ENCODE data around the gene SLC12A1.

Gene SLC12A1

DNA sequence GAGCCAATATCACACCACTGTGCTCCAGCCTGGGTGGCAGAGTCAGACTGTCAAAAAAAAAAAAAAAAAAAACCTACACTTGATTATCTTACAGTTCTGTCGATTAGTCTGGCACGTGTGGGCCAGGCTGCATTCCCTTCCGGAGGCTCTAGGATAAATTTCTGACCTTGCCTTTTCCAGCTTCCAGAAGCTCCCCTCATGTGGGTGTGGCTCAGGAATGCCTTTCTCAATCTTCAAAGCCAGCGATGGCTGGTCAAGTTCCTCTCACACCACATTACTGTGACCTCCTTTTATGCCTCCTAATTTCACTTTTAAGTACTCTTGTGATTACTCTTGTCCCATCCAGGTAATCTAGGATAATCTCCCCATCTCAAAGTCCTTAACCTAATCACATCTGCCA is 66.9 kb downstream of the SLC12A1 start:
- Mint-ChIP-seq H3K27me3 (no peaks in the 10 kb centered on the region), H3K4me1 (no peaks in the 10 kb centered on the region), H3K4me3 (no peak overlapping the region), H3K27ac (no peak overlapping the region), H3K9me3 (no peaks in the 10 kb centered on the region), H3K36me3 (ENCODE audit: low read depth) (no peaks in the 10 kb centered on the region)
- ATAC-seq (no peak), DNase-seq (no peak)

GRCh38 chr15:48278666-48279065 is 72.6 kb downstream of the SLC12A1 start:
- no peaks in the 10 kb centered on the region for H3K36me3 Mint-ChIP-seq (ENCODE audit: low read depth)
- no peaks in the 10 kb centered on the region for H3K4me1 Mint-ChIP-seq
- H3K9me3 Mint-ChIP-seq = no peaks in the 10 kb centered on the region
- peaks cover 3% of the 10 kb centered on the region for H3K27me3 Mint-ChIP-seq
- no peak for DNase-seq
- no peak overlapping the region for H3K4me3 Mint-ChIP-seq
- H3K27ac Mint-ChIP-seq = no peak overlapping the region
- ATAC-seq = no peak

GRCh38 chr15:48279608-48280007 is 73.5 kb downstream of the SLC12A1 start:
- no peaks in the 10 kb centered on the region for H3K9me3 Mint-ChIP-seq
- H3K4me3 Mint-ChIP-seq = no peak overlapping the region
- no peak for DNase-seq
- no peaks in the 10 kb centered on the region for H3K4me1 Mint-ChIP-seq
- no peak overlapping the region for H3K27ac Mint-ChIP-seq
- no peaks in the 10 kb centered on the region for H3K36me3 Mint-ChIP-seq (ENCODE audit: low read depth)
- peaks cover 3% of the 10 kb centered on the region for H3K27me3 Mint-ChIP-seq
- ATAC-seq = no peak

GRCh38 chr15:48281674-48282073 is 75.6 kb downstream of the SLC12A1 start:
- ATAC-seq (no peak), DNase-seq (no peak)
- no peak overlapping the region for H3K4me3 Mint-ChIP-seq
- peaks cover 3% of the 10 kb centered on the region for H3K27me3 Mint-ChIP-seq
- H3K9me3 Mint-ChIP-seq = no peaks in the 10 kb centered on the region
- H3K36me3 Mint-ChIP-seq (ENCODE audit: low read depth) = no peaks in the 10 kb centered on the region
- H3K4me1 Mint-ChIP-seq = no peaks in the 10 kb centered on the region
- H3K27ac Mint-ChIP-seq = no peak overlapping the region

GRCh38 chr15:48282216-48282615 is 76.1 kb downstream of the SLC12A1 start:
- H3K4me3 Mint-ChIP-seq = no peak overlapping the region
- no peaks in the 10 kb centered on the region for H3K9me3 Mint-ChIP-seq
- no peak overlapping the region for H3K27ac Mint-ChIP-seq
- H3K27me3 Mint-ChIP-seq = peaks cover 3% of the 10 kb centered on the region
- DNase-seq (no peak), ATAC-seq (no peak)
- no peaks in the 10 kb centered on the region for H3K4me1 Mint-ChIP-seq
- H3K36me3 Mint-ChIP-seq (ENCODE audit: low read depth) = no peaks in the 10 kb centered on the region

- H3K4me1 Mint-ChIP-seq = no peaks in the 10 kb centered on the region
- DNase-seq (no peak), ATAC-seq (no peak)
- H3K27ac Mint-ChIP-seq = no peak overlapping the region
- H3K36me3 Mint-ChIP-seq (ENCODE audit: low read depth) = no peaks in the 10 kb centered on the region
- H3K27me3 Mint-ChIP-seq = peaks cover 3% of the 10 kb centered on the region
- no peaks in the 10 kb centered on the region for H3K9me3 Mint-ChIP-seq
- H3K4me3 Mint-ChIP-seq = no peak overlapping the region
These were observed 77.5 kb downstream of the SLC12A1 start for GRCh38 chr15:48283396-48284145.

- Mint-ChIP-seq H3K36me3 (ENCODE audit: low read depth) (no peaks in the 10 kb centered on the region), H3K4me1 (no peaks in the 10 kb centered on the region), H3K27me3 (peaks cover 1% of the 10 kb centered on the region), H3K4me3 (no peak overlapping the region), H3K27ac (no peak overlapping the region), H3K9me3 (no peaks in the 10 kb centered on the region)
- ATAC-seq = no peak
- DNase-seq = peak; percentile 27
These were observed 79.5 kb downstream of the SLC12A1 start for GRCh38 chr15:48285329-48286214.

GRCh38 chr15:48289628-48290027 is 83.5 kb downstream of the SLC12A1 start:
- Mint-ChIP-seq H3K4me1 (no peaks in the 10 kb centered on the region), H3K9me3 (no peaks in the 10 kb centered on the region), H3K27ac (no peak overlapping the region), H3K27me3 (no peaks in the 10 kb centered on the region), H3K4me3 (no peak overlapping the region), H3K36me3 (ENCODE audit: low read depth) (no peaks in the 10 kb centered on the region)
- ATAC-seq = no peak
- DNase-seq = no peak

GRCh38 chr15:48292458-48292857 is 86.4 kb downstream of the SLC12A1 start:
- no peak overlapping the region for H3K27ac Mint-ChIP-seq
- no peaks in the 10 kb centered on the region for H3K36me3 Mint-ChIP-seq (ENCODE audit: low read depth)
- H3K9me3 Mint-ChIP-seq = no peaks in the 10 kb centered on the region
- no peaks in the 10 kb centered on the region for H3K4me1 Mint-ChIP-seq
- ATAC-seq = no peak
- no peak overlapping the region for H3K4me3 Mint-ChIP-seq
- DNase-seq = no peak
- H3K27me3 Mint-ChIP-seq = peaks cover 4% of the 10 kb centered on the region

GRCh38 chr15:48297668-48298067 is 91.6 kb downstream of the SLC12A1 start:
- Mint-ChIP-seq H3K27me3 (peaks cover 4% of the 10 kb centered on the region), H3K27ac (no peak overlapping the region), H3K4me1 (no peaks in the 10 kb centered on the region), H3K36me3 (ENCODE audit: low read depth) (no peaks in the 10 kb centered on the region), H3K9me3 (no peaks in the 10 kb centered on the region), H3K4me3 (no peak overlapping the region)
- no peak for ATAC-seq
- no peak for DNase-seq

DNA sequence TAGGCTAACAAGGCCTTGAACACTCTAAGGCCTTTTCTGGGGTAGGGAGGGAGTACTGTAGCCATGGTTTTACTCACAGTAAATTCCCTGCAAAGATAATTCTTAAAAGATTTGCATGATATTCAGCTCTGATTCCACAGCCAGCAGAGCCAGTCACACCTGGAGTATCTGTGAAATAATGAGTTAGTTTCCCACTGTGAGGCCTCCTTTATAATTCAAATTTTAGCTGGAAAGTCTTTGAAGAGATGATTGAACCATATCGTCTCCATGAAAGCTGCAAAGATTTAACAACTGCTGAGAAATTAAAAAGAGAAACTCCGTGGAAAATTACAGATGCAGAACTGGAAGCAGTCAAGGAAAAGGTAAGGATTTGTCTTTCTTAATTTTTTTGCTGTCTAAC is 92.8 kb downstream of the SLC12A1 start:
- ATAC-seq (no peak), DNase-seq (no peak)
- H3K9me3 Mint-ChIP-seq = no peaks in the 10 kb centered on the region
- H3K4me3 Mint-ChIP-seq = no peak overlapping the region
- no peaks in the 10 kb centered on the region for H3K4me1 Mint-ChIP-seq
- no peak overlapping the region for H3K27ac Mint-ChIP-seq
- H3K36me3 Mint-ChIP-seq (ENCODE audit: low read depth) = no peaks in the 10 kb centered on the region
- H3K27me3 Mint-ChIP-seq = peaks cover 4% of the 10 kb centered on the region

- ATAC-seq (no peak), DNase-seq (no peak)
- peaks cover 3% of the 10 kb centered on the region for H3K27me3 Mint-ChIP-seq
- H3K4me3 Mint-ChIP-seq = no peak overlapping the region
- H3K4me1 Mint-ChIP-seq = no peaks in the 10 kb centered on the region
- no peaks in the 10 kb centered on the region for H3K36me3 Mint-ChIP-seq (ENCODE audit: low read depth)
- H3K9me3 Mint-ChIP-seq = no peaks in the 10 kb centered on the region
- no peak overlapping the region for H3K27ac Mint-ChIP-seq
These were observed 93.9 kb downstream of the SLC12A1 start for GRCh38 chr15:48300038-48300437.

DNA sequence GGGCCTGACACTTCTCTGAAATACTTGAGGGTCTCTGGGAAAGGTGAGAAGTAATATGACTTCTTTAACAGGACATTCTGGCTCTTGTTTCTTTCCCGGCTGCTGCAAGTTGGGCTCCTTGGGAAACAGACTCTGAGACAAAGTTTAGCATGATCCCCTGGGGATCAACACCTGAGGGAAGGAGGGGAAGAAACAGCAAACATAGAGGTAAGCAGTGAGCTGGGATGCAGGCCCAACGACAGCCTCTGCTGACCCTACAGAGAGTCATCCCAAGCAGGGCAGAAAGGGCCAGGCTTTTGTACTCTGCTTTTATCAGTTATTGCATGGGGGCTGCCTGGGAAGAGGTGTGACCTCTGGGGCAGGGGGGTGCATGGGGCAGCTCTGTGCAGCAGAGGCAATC is 98.3 kb downstream of the SLC12A1 start:
- Mint-ChIP-seq H3K27me3 (peaks cover 2% of the 10 kb centered on the region), H3K36me3 (ENCODE audit: low read depth) (no peaks in the 10 kb centered on the region), H3K4me3 (no peak overlapping the region), H3K4me1 (no peaks in the 10 kb centered on the region), H3K27ac (no peak overlapping the region), H3K9me3 (no peaks in the 10 kb centered on the region)
- DNase-seq (no peak), ATAC-seq (no peak)

DNA sequence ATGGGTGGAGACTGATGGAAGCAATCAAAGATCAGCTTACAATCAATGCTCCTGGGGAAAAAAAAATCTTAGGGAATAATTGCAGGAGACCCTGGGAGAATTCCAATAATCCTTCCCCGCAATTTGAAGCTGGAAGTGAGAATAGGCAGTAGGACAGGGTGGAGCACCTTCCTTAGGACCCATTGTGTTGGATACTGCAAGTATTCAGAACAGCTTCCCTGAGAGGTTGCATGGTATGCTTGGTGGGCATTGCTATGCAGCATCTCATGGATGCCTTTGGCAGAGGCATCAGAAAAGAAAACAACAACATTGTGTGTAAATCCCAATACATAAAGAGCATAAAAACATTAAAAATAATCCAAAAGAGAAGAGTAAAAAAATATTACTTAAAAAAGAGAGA is 100.5 kb downstream of the SLC12A1 start:
- H3K36me3 Mint-ChIP-seq (ENCODE audit: low read depth) = no peaks in the 10 kb centered on the region
- no peaks in the 10 kb centered on the region for H3K4me1 Mint-ChIP-seq
- peaks cover 2% of the 10 kb centered on the region for H3K27me3 Mint-ChIP-seq
- DNase-seq (no peak), ATAC-seq (no peak)
- no peaks in the 10 kb centered on the region for H3K9me3 Mint-ChIP-seq
- H3K4me3 Mint-ChIP-seq = no peak overlapping the region
- H3K27ac Mint-ChIP-seq = no peak overlapping the region

- no peaks in the 10 kb centered on the region for H3K36me3 Mint-ChIP-seq (ENCODE audit: low read depth)
- ATAC-seq = no peak
- peaks cover 2% of the 10 kb centered on the region for H3K27me3 Mint-ChIP-seq
- no peaks in the 10 kb centered on the region for H3K9me3 Mint-ChIP-seq
- H3K4me3 Mint-ChIP-seq = no peak overlapping the region
- no peak for DNase-seq
- no peaks in the 10 kb centered on the region for H3K4me1 Mint-ChIP-seq
- no peak overlapping the region for H3K27ac Mint-ChIP-seq
These were observed 101.5 kb downstream of the SLC12A1 start for GRCh38 chr15:48307586-48307985.
